Skin of body (tissue), 2 donors: ENCODE results near the gene PTPRE. TPM values are rescaled to one million over a fixed set of nuclear protein-coding genes. Genes with fewer than 3 reads are reported as not detected.

Source experiments
- DNase-seq: peaks from one replicate; lab custom pipeline; 2025; lab: John Stamatoyannopoulos, UW
- total RNA-seq: library from RNA; depleted of rRNA; stranded (reverse); fragments of >200 nt; gene quantifications from one replicate; pipeline ENCODE4 v1.2.3, GENCODE V29; 2014

Gene PTPRE
- total RNA-seq, 1 donor from 2014 or later, result 15.9 TPM

- no peak for DNase-seq
These were observed 118.5 kb downstream of the PTPRE start for GRCh38 chr10:128025437-128025836.

DNA sequence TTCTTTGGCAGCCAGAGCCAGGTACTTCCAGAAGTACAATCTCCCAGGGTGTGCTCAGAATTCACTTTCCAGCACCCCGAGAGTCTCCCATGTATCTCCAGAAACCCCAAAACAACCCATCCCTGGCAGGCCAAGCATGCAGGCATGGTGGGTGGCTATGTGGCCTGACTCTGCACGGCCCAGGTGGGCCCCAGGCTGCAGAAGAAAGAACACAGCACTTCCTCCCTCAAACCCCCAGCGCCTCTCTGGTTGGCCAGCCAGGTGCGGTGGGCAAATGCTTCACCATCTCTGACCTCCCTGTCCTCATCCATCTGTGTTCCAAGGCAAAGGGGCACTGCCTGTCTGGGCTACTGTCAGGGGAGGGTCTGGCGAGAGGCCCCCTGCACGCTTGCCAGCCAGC, 119.0 kb downstream of the PTPRE start:
- no peak for DNase-seq

DNA sequence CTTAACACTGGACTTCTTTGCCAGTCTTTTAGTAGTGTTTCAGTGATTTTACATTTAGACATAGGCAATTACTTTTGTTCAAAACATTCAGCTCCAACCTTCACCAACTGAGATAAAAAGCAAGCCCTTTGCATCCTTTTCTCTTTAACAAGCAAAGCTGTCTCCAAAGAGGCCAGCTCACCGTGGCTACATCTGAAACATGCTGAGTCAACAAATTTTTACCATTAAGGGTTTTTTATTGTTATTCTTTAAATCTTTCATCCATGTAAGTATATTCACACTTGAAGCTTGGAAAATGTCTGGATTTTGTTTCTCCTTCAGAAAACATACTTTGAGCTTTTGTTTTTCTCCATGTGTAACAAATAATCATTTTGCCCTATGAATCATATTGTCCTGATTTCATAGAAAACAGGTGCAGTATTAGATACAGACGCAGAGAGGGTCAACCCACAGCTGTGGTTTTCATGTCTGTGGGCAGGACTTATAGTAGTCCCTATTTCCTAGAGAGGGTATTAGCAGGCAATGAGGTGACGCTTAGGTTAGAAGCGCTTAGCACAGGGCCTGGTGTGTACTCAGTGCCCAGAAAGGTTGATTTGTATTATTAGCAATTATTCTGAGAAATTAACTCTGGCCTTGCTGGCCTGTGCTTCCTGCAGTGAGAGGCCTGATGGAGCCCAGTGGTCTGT, 119.9 kb downstream of the PTPRE start:
- no peak for DNase-seq

DNA sequence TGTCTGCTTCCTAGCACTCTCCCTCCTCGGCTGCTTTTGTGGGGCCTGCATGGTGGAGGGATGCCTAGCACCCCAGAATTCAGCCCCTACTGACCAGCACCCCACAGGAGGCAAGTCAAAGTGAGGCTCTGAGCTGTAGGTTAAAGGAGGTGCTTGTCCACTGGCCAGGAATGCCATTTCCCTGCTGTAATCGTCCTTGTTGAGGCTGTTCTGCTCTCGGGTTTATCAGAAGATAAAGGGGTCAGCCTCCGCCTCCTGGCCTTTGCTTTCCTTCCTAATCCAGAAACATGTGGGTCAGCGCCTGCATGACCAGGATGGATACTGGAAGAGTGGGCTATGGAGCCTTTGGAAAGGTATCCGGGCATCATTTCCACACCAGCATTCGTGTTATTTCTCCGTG, 120.4 kb downstream of the PTPRE start:
- no peak for DNase-seq

DNA sequence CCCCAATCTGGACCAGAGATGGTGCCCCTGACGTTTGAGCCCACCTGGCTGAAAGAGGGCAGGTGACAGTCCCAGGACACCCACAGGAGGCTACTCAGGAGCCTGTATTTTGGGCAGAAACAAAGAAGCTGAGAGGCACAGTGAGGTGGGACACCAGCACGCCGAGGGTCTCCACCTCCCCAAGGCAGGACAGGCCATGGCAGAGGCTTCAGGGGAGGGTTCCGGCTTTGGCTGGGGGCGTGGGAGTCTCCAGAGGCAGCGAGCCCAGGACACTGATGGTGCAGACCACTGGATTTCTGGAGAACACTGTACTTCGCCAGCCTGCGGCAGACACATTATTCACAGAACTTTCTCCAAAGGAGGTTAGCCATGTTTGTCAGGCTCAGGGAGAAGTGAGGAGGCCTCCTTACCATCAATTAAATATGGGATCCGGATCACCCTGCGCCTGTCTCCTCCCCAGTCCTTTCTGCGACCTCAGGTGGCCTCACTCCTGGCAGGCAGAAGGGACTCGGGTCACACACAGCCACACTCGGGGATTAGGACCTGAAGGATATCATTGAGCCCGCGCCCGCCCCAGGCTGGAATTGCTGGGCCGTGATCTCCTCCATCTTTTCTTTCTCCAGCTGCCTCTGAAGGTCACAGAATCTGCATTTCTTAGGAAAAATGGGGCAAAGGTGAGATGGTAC, 121.1 kb downstream of the PTPRE start:
- DNase-seq, result no peak

- no peak for DNase-seq
These were observed 121.8 kb downstream of the PTPRE start for GRCh38 chr10:128028508-128029289.

GRCh38 chr10:128029290-128029651, 122.4 kb downstream of the PTPRE start:
- DNase-seq, result no peak

GRCh38 chr10:128029731-128030369, 122.9 kb downstream of the PTPRE start:
- DNase-seq, result no peak

- DNase-seq, result no peak
These were observed 123.7 kb downstream of the PTPRE start for GRCh38 chr10:128030498-128031072.

DNA sequence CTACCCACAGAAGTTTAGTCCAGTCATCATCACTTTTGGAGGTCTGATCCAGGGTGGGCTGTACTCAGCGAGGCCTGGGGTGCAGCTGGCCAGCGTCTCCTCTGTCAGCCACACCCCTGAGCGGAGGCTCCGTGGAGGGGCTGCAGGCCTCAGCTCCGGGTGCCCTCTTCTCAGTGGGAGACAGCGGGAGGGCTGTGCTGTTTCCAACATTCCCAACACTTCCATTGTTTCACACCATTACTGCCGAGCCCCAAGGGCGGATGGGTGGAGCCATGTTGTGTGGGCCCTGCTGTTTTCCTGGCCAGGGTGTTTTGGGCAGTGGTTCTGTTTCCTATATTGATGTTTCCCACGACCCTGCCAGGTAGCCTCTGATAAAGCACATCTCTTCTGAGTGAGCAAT, 124.3 kb downstream of the PTPRE start:
- no peak for DNase-seq

- no peak for DNase-seq
These were observed 125.6 kb downstream of the PTPRE start for GRCh38 chr10:128032466-128032865.

DNA sequence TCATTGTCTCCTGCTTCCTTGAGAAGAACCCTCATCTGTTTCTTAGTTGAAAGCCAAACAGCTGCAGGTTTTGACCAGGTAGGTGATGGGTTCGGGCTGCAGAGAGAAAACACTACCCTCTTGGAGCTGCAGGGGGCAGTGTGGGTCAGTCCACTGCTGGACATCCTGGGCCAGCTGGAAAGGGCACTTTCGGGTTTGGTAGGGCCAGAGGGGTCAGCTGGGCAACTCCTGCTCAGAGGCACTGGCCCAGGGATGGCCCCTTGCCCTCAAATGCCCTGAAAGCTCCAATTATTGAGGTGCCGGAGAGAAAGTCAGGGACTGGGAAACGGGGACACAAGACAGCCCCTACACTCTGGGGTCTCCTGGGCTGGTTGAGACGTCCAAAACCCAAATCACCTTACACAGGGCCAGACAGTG, 128.7 kb downstream of the PTPRE start:
- no peak for DNase-seq

DNA sequence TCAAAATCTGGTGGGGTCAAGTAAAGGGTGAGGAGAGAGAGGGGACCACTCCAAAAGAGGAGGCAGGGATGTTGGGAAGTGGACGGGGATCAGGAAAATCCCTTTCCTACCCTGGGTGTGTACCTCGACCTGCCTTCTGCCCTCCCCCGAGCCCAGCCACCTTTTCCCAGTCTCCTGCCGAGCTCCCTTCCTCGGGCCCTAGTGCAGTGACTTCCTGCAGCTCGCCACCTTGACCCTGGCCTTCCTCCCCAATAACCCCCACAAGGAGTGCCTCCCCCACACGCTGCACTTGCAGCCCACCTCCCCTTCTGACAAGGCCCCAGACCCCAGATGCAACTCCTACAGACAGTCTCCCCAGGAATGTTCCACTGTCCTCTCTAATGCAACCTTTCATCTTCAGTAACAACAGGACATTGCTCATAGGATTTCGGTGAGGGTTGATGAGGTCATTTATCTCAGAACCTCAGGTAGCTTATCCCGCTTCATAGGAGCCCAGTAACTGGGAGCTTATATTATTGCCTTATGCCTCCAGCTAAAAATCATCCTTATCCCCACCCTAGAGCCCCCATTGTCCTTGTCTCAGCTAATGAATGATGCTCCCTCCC, 129.2 kb downstream of the PTPRE start:
- no peak for DNase-seq

DNA sequence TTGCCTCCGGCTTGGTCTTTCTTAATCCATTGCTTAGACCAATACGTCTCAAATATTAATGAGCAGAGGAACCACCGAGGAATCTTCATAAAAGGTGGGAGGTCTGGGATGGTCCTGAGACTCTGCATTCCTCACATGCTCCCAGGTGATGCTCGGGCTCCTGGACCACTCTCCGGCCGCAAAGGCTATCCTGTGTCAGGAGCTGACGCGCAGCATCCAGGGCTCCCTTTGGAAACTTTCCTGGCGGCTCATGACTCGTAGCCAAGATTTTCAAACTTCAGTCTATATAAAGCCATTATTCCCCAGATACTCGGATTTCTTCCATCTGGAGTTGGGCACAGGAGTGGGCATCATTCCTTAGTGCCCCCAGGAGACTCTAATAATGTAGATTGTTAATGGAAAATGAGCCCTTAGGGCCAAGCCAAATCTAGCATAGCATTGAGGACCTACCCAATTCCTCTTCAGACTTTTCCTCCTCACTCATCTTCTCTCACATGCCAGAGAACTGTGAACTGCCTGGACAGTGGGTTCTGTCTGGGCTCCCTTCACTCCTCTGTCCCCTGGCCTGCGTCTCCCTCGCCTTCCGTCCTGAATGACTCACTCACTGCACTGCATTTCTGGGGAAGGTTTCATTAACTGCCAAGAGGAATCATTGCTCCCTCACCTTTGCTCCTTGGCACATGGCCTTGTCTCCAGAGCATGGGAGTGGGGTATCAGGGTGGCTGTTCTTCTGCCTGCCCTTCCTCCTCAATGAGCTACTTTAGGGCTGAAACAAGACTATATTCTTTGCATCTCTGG, 130.0 kb downstream of the PTPRE start:
- DNase-seq, result no peak

GRCh38 chr10:128040096-128040495, 133.2 kb downstream of the PTPRE start:
- DNase-seq, result no peak

DNA sequence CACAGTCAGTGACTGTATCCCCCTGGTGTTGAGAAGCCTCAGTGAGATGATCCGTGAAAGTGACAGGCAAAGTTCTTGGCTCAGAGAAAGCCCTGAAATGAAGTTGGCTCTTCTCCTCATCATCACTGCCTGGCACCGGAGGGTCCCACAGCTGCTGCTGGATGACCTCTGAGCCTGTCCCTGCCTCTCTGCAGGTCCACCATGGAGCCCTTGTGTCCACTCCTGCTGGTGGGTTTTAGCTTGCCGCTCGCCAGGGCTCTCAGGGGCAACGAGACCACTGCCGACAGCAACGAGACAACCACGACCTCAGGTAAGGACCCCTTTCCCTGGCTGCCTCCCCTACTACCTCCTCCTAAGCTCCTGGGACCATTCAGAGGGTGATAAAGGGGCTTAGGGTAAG, 133.8 kb downstream of the PTPRE start:
- no peak for DNase-seq

DNA sequence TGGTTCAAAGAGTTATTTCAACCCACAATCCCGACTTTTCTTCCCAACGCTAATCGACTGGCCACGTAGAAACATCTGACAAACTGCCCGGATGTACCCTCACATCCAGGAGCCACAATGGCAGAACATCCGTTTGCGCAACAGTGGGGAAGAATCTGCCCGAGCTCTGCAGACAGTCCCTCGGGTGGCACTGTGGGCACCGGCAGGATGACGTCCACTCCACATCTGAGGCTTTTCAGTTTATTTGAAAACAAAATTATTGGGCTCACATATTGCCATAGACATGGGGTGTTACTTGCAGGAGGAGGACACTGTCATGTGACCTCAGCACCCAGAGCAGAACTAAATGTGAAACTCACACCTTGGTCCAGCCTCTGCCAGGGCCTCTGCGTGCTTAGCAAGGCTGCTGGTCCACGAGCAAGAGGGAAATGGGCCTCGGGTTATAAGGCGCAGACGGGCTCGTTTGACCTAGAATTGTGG, 135.3 kb downstream of the PTPRE start:
- no peak for DNase-seq

DNA sequence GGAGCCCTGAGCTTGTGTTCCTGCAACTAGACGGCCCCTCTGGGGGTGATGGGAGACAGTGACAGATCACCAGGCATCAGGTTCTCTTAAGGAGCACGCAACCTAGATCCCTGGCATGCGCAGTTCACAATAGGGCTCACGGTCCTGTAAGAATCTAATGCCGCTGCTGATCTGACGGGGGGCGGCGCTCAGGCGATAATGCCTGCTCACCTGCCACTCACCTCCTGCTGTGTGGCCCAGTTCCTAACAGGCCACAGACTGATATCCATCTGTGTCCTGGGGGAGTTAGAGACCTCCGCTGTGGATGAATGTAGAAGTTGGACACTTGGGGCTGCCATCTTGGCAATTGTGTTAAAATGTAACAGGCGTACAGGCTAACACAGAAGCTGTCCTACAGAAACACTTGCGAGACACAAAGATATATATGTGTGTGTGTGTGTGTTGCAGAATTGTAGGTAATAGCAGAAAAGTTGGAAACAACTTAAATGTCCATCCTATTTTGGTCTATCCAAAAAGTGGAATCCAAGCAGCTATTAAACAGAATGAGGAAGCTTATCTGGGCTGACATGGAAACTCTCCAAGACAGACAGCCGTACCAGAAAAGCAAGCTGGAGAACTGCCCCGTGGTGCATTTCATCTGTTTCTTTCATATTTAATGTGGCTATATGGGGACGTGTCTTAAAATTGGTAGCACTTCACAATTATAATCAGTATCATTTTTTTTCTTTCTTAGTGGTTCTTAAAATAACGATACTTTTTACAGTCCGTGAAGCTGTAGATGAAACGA, 136.5 kb downstream of the PTPRE start:
- DNase-seq, result no peak

DNA sequence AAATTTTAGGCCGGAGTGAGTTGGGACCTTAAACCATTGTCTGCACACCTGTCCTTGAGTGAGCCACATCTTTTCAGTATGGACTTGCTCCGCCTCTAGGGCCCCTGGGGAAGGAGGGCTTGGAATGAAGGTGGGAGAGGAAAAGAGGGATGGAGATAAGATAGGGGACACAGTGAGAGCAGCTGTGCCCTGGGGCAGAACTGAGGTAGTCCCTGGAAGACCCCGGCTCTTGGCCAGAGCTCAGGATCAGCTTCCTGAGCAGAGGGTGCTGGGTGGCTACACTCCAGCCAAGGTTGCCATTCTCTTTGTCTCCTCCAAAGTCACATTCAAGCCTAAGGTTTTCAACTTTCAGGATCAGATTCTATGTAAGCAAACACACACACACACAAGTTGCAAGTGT, 137.3 kb downstream of the PTPRE start:
- DNase-seq, result no peak
